CD14-positive monocyte (primary cell): ENCODE measurements around the gene GAB4. TPM values are rescaled to one million over a fixed set of nuclear protein-coding genes. Genes with fewer than 3 reads are reported as not detected.
A peak's percentile ranks its signal among the peaks of the same experiment; 100 is the strongest.

Experiments used
- DNase-seq, 3 donors: peaks; one replicate each; pipeline ENCODE4 v3.0.0-alpha.2; 2011 to 2022
- H2AFZ ChIP-seq: 2 replicates; pipeline ENCODE4 v1.6.0; 2012; ENCODE audit warnings: mild to moderate bottlenecking, low read depth, low read length, inconsistent platforms; ENCODE audit not compliant: insufficient read depth, poor library complexity, severe bottlenecking
- H3K27ac ChIP-seq, 2 donors: 1 replicate in 1 of 2; 2 replicates in 1 of 2; pipeline ENCODE4 v1.5.1; 2012 to 2013; ENCODE audit warnings: low read length in 2 of 2, control low read depth in 1 of 2, inconsistent platforms in 1 of 2, low read depth in 1 of 2, mild to moderate bottlenecking in 1 of 2
- H3K27me3 ChIP-seq, 2 donors: one replicate each; pipeline versions ENCODE4 v1.6.0 to v1.6.1; 2011 to 2013; ENCODE audit warnings: low read length in 2 of 2; ENCODE audit not compliant: control insufficient read depth in 2 of 2, insufficient read depth in 2 of 2
- H3K36me3 ChIP-seq, 2 donors: replicated peaks in 1 of 2; 1 replicate in 1 of 2; 2 replicates in 1 of 2; pipeline versions ENCODE4 v1.5.1 to v1.6.1; 2012 to 2013; ENCODE audit warnings: low read length in 2 of 2, control low read depth in 1 of 2, inconsistent platforms in 1 of 2, mild to moderate bottlenecking in 1 of 2; ENCODE audit not compliant: insufficient read depth in 2 of 2, control insufficient read depth in 1 of 2
- H3K4me1 ChIP-seq, 2 donors: 1 replicate in 1 of 2; 2 replicates in 1 of 2; pipeline versions ENCODE4 v1.5.1 to v1.6.1; 2012 to 2013; ENCODE audit warnings: low read length in 2 of 2, control low read depth in 1 of 2, inconsistent platforms in 1 of 2, mild to moderate bottlenecking in 1 of 2, moderate library complexity in 1 of 2; ENCODE audit not compliant: insufficient read depth in 2 of 2, control insufficient read depth in 1 of 2
- H3K4me2 ChIP-seq: replicated peaks from 2 replicates; pipeline ENCODE3; 2012; ENCODE audit warnings: low read length, moderate library complexity, mild to moderate bottlenecking; ENCODE audit not compliant: poor library complexity, severe bottlenecking; ENCODE audit errors: extremely low read depth
- H3K4me3 ChIP-seq, 3 experiments: fragments of 200-600 bp in 1 of 3; sonication (generic) in 1 of 3; replicated peaks in 1 of 3; 1 replicate in 2 of 3; 2 replicates in 1 of 3; pipeline ENCODE4 v1.5.1; 2011 to 2013; ENCODE audit warnings: low read length in 3 of 3, mild to moderate bottlenecking in 3 of 3, control low read depth in 2 of 3, low read depth in 2 of 3, inconsistent platforms in 1 of 3, moderate library complexity in 1 of 3
- H3K79me2 ChIP-seq: 2 replicates; pipeline ENCODE4 v1.6.0; 2012; ENCODE audit warnings: mild to moderate bottlenecking, control low read depth, inconsistent platforms, low read length, moderate library complexity; ENCODE audit not compliant: insufficient read depth
- H3K9ac ChIP-seq: 2 replicates; pipeline ENCODE4 v1.6.0; 2017; ENCODE audit warnings: low read length, mild to moderate bottlenecking; ENCODE audit not compliant: insufficient read depth, poor library complexity, severe bottlenecking
- H3K9me3 ChIP-seq, 2 donors: replicated peaks in 1 of 2; 1 replicate in 1 of 2; 2 replicates in 1 of 2; pipeline versions ENCODE4 v1.5.1 to v1.6.1; 2012 to 2013; ENCODE audit warnings: low read length in 2 of 2, control low read depth in 1 of 2; ENCODE audit not compliant: control insufficient read depth in 1 of 2, insufficient read depth in 1 of 2
- H4K20me1 ChIP-seq: 2 replicates; pipeline ENCODE4 v1.6.0; 2012; ENCODE audit warnings: mild to moderate bottlenecking, low read length, control low read depth, moderate library complexity; ENCODE audit not compliant: insufficient read depth
- H3K27ac Mint-ChIP-seq, 7 donors: one replicate each; pipeline ENCODE4 v1.8.0; 2020; ENCODE audit warnings: mild to moderate bottlenecking in 7 of 7, mixed read lengths in 7 of 7, moderate library complexity in 6 of 7, inconsistent platforms in 2 of 7
- H3K27me3 Mint-ChIP-seq, 3 donors: one replicate each; pipeline ENCODE4 v1.8.0; 2021 to 2022; ENCODE audit warnings: low read depth in 3 of 3, mild to moderate bottlenecking in 3 of 3, mixed read lengths in 3 of 3, moderate library complexity in 3 of 3, inconsistent platforms in 1 of 3
- H3K36me3 Mint-ChIP-seq, 2 donors: one replicate each; pipeline ENCODE4 v1.8.0; 2020; ENCODE audit warnings: mixed read lengths in 2 of 2, inconsistent platforms in 1 of 2, mild to moderate bottlenecking in 1 of 2
- H3K4me1 Mint-ChIP-seq: one replicate; pipeline ENCODE4 v1.8.0; 2020; ENCODE audit warnings: mild to moderate bottlenecking, mixed read lengths
- H3K4me3 Mint-ChIP-seq, 2 donors: one replicate each; pipeline ENCODE4 v1.8.0; 2020; ENCODE audit warnings: mild to moderate bottlenecking in 2 of 2, mixed read lengths in 2 of 2, moderate library complexity in 1 of 2
- H3K9me3 Mint-ChIP-seq, 7 donors: one replicate each; pipeline ENCODE4 v1.8.0; 2020 to 2022; ENCODE audit warnings: mixed read lengths in 7 of 7, mild to moderate bottlenecking in 6 of 7, moderate library complexity in 6 of 7, inconsistent platforms in 2 of 7
- WGBS: methylation state at CpG from one replicate; pipeline ENCODE4 v1.1.5; 2013; ENCODE audit warnings: missing lambda C conversion rate; ENCODE audit not compliant: insufficient coverage; 5-methylcytosine and 5-hydroxymethylcytosine counted together
- intact Hi-C, 2 donors: fragments of 100-400 bp; cut with micrococcal nuclease; formaldehyde crosslinking; loops; one replicate each; pipeline versions ENCODE4 v1.15.0 to v1.15.1; 2023
- polyA plus RNA-seq, 3 donors: library from polyadenylated mRNA; depleted of rRNA in 1 of 3; unstranded in 2 of 3; stranded (reverse) in 1 of 3; fragments of 300-500 nt in 2 of 3; fragments of >200 nt in 1 of 3; fragmentation: Illumina TruSeq in 2 of 3; gene quantifications; 1 replicate in 2 of 3; 2 replicates in 1 of 3; pipeline ENCODE4 v1.2.3, GENCODE V29; 2012 to 2021
- TF ChIP-seq, protein P1 (sequence below): fragments of 200-600 bp; IDR thresholded peaks from one replicate; pipeline ENCODE4 v1.8.0; 2022; ENCODE audit warnings: antibody characterized with exemption, mild to moderate bottlenecking

The GAB4 gene
- polyA plus RNA-seq, 3 donors = not detected

- Mint-ChIP-seq H3K9me3 (peaks cover 2 to 22% (median 19%) of the 10 kb centered on the region in 7 donors), H3K4me1 (no peaks in the 10 kb centered on the region), H3K4me3 (no peak overlapping the region), H3K36me3 (no peaks in the 10 kb centered on the region), H3K27me3 (peaks cover 20 to 31% (median 24%) of the 10 kb centered on the region in 3 donors), H3K27ac (no peak overlapping the region)
- H4K20me1 ChIP-seq = no peaks in the 10 kb centered on the region
- no peak overlapping the region for H3K4me3 ChIP-seq
- no peaks in the 10 kb centered on the region for H3K36me3 ChIP-seq
- H3K27me3 ChIP-seq = peaks cover 10 to 24% of the 10 kb centered on the region in 2 donors
- H3K79me2 ChIP-seq = no peaks in the 10 kb centered on the region
- intact Hi-C loops = no loop called here
- H3K9ac ChIP-seq = no peak overlapping the region
- no peaks in the 10 kb centered on the region for H3K4me1 ChIP-seq
- no peak for DNase-seq
- H2AFZ ChIP-seq = no peak overlapping the region
- no peak overlapping the region for H3K4me2 ChIP-seq
- 87% methylated on average over 5 of the region's 9 CpGs for WGBS
- H3K9me3 ChIP-seq = peaks cover 12% of the 10 kb centered on the region in 2 donors
- TF ChIP-seq, protein P1, sequence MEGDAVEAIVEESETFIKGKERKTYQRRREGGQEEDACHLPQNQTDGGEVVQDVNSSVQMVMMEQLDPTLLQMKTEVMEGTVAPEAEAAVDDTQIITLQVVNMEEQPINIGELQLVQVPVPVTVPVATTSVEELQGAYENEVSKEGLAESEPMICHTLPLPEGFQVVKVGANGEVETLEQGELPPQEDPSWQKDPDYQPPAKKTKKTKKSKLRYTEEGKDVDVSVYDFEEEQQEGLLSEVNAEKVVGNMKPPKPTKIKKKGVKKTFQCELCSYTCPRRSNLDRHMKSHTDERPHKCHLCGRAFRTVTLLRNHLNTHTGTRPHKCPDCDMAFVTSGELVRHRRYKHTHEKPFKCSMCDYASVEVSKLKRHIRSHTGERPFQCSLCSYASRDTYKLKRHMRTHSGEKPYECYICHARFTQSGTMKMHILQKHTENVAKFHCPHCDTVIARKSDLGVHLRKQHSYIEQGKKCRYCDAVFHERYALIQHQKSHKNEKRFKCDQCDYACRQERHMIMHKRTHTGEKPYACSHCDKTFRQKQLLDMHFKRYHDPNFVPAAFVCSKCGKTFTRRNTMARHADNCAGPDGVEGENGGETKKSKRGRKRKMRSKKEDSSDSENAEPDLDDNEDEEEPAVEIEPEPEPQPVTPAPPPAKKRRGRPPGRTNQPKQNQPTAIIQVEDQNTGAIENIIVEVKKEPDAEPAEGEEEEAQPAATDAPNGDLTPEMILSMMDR = no peak
- H3K27ac ChIP-seq = no peak overlapping the region
Measured at GRCh38 chr22:17009640-17010291, 1.7 kb upstream of the GAB4 start.

GRCh38 chr22:17007257-17007656 is 765 bp downstream of the GAB4 start:
- H3K27me3 Mint-ChIP-seq = peaks cover 20 to 38% (median 24%) of the 10 kb centered on the region in 3 donors
- Histone ChIP-seq H3K27me3 (peaks cover 10 to 24% of the 10 kb centered on the region in 2 donors), H3K9me3 (peaks cover 12% of the 10 kb centered on the region in 2 donors), H3K79me2 (no peaks in the 10 kb centered on the region), H3K27ac (no peak overlapping the region), H3K36me3 (no peaks in the 10 kb centered on the region), H3K4me1 (no peaks in the 10 kb centered on the region), H3K4me2 (no peak overlapping the region), H2AFZ (no peak overlapping the region), H3K9ac (no peak overlapping the region), H3K4me3 (no peak overlapping the region), H4K20me1 (no peaks in the 10 kb centered on the region)
- peaks cover 16 to 36% (median 30%) of the 10 kb centered on the region in 7 donors for H3K9me3 Mint-ChIP-seq
- DNase-seq = no peak
- no peaks in the 10 kb centered on the region for H3K36me3 Mint-ChIP-seq
- H3K27ac Mint-ChIP-seq = no peak overlapping the region
- TF ChIP-seq, protein P1 = no peak
- no peaks in the 10 kb centered on the region for H3K4me1 Mint-ChIP-seq
- H3K4me3 Mint-ChIP-seq = peak overlapping the region in 1 of 2 donors; percentile 61
- intact Hi-C loops = no loop called here
- WGBS = 14% methylated on average over 17 of the region's 22 CpGs
